Keratinocyte (primary cell): ENCODE results near the gene ZCCHC24. TPM values are rescaled to one million over a fixed set of nuclear protein-coding genes. Genes with fewer than 3 reads are reported as not detected.

Experiments used
- DNase-seq: peaks from one replicate; pipeline ENCODE4 v3.0.0-alpha.2; 2011; ENCODE audit warnings: low read depth, missing footprints, low spot score
- FAIRE-seq: peaks from 2 replicates; lab custom pipeline; 2011; peaks lifted over from hg19 to GRCh38; lab: Jason Lieb, UNC
- H2AFZ ChIP-seq: 2 replicates; pipeline ENCODE4 v1.6.0; 2012; ENCODE audit warnings: low read length, control low read depth, inconsistent platforms; ENCODE audit not compliant: control insufficient read depth
- H3K27ac ChIP-seq: 2 replicates; pipeline ENCODE4 v1.5.1; 2011; ENCODE audit warnings: low read length; ENCODE audit not compliant: control insufficient read depth, insufficient read depth
- H3K27me3 ChIP-seq: 3 replicates; pipeline ENCODE4 v1.6.0; 2011; ENCODE audit warnings: low read length; ENCODE audit not compliant: control insufficient read depth, insufficient read depth; ENCODE audit errors: extremely low read depth
- H3K36me3 ChIP-seq, 2 experiments: 2 replicates in 1 of 2; 3 replicates in 1 of 2; pipeline ENCODE4 v1.5.1; 2011; ENCODE audit warnings: low read length in 2 of 2, mild to moderate bottlenecking in 1 of 2; ENCODE audit not compliant: control insufficient read depth in 2 of 2, insufficient read depth in 2 of 2; ENCODE audit errors: extremely low read depth in 1 of 2
- H3K4me1 ChIP-seq: 3 replicates; pipeline ENCODE4 v1.5.1; 2011; ENCODE audit warnings: low read length; ENCODE audit not compliant: control insufficient read depth, insufficient read depth; ENCODE audit errors: extremely low read depth
- H3K4me2 ChIP-seq: 3 replicates; pipeline ENCODE4 v1.6.0; 2011; ENCODE audit warnings: low read depth, low read length; ENCODE audit not compliant: control insufficient read depth, insufficient read depth; ENCODE audit errors: extremely low read depth
- H3K4me3 ChIP-seq, 3 experiments: fragments of 200-600 bp in 1 of 3; sonication (generic) in 1 of 3; 2 replicates in 2 of 3; 3 replicates in 1 of 3; pipeline ENCODE4 v1.5.1; 2011 to 2016; ENCODE audit warnings: low read length in 3 of 3, mild to moderate bottlenecking in 3 of 3, control low read depth in 2 of 3, inconsistent platforms in 1 of 3, low read depth in 1 of 3, mixed read lengths in 1 of 3, mixed run types in 1 of 3, moderate library complexity in 1 of 3; ENCODE audit not compliant: control insufficient read depth in 2 of 3, insufficient read depth in 2 of 3; ENCODE audit errors: extremely low read depth in 1 of 3
- H3K79me2 ChIP-seq: 2 replicates; pipeline ENCODE4 v1.6.0; 2012; ENCODE audit warnings: low read length; ENCODE audit not compliant: control insufficient read depth, insufficient read depth
- H3K9ac ChIP-seq: 3 replicates; pipeline ENCODE4 v1.6.0; 2011; ENCODE audit warnings: low read length; ENCODE audit not compliant: control insufficient read depth, insufficient read depth; ENCODE audit errors: extremely low read depth
- H3K9me1 ChIP-seq: 3 replicates; pipeline ENCODE4 v1.6.0; 2011; ENCODE audit warnings: low read length; ENCODE audit not compliant: control insufficient read depth, insufficient read depth; ENCODE audit errors: extremely low read depth
- H3K9me3 ChIP-seq: 2 replicates; pipeline ENCODE4 v1.5.1; 2012; ENCODE audit warnings: low read depth, low read length; ENCODE audit not compliant: control insufficient read depth
- H4K20me1 ChIP-seq: 3 replicates; pipeline ENCODE4 v1.6.0; 2011; ENCODE audit warnings: low read length; ENCODE audit not compliant: control insufficient read depth, insufficient read depth; ENCODE audit errors: extremely low read depth
- CTCF ChIP-seq, 3 experiments: IDR thresholded peaks in 1 of 3; conservative IDR thresholded peaks in 1 of 3; optimal IDR thresholded peaks in 1 of 3; 2 replicates in 2 of 3; 3 replicates in 1 of 3; pipeline versions ENCODE3 to v1.5.1; 2011; ENCODE audit warnings: low read length in 3 of 3, mild to moderate bottlenecking in 3 of 3, moderate library complexity in 2 of 3, control low read depth in 1 of 3, inconsistent platforms in 1 of 3; ENCODE audit not compliant: insufficient read depth in 2 of 3; ENCODE audit errors: extremely low read depth in 1 of 3
- EZH2 ChIP-seq: IDR thresholded peaks from one replicate; pipeline ENCODE4 v1.6.1; 2012; ENCODE audit warnings: inconsistent platforms, mild to moderate bottlenecking, low read length, moderate library complexity
- dilution Hi-C: fragments of 300-500 bp; cut with MboI; formaldehyde crosslinking; loops from one replicate; pipeline ENCODE4 v1.7.0; 2020; ENCODE audit warnings: low sequenced_read_pairs; ENCODE audit not compliant: extremely low pct_ligation_motif_present
- polyA plus RNA-seq, 5 experiments: library from polyadenylated mRNA; depleted of rRNA in 3 of 5; stranded (reverse) in 3 of 5; stranded (forward) in 1 of 5; unstranded in 1 of 5; fragments of >200 nt; gene quantifications; 1 replicate in 1 of 5; 2 replicates in 3 of 5; 3 replicates in 1 of 5; pipeline versions ENCODE4 v1.2.1 to v1.2.3, GENCODE V29; 2011 to 2012; ENCODE audit warnings: missing spikeins in 2 of 5, low read depth in 1 of 5, low replicate concordance in 1 of 5

The ZCCHC24 gene
- polyA plus RNA-seq, 1 donor (not counting 4 experiments of a cell fraction or from before 2014, with no cell fraction given): 0.96 TPM

- no peaks in the 10 kb centered on the region for H3K36me3 ChIP-seq
- H3K79me2 ChIP-seq: no peaks in the 10 kb centered on the region
- TF ChIP-seq CTCF (optimal IDR thresholded peaks at IDR 0.05 in 1 of 3, IDR thresholded peaks at IDR 0.05 in 1 of 3, conservative IDR thresholded peaks at IDR 0.05 in 1 of 3; ENCODE audit: extremely low read depth in 1 of 3, insufficient read depth in 2 of 3, low read length in 3 of 3) (no peak), EZH2 (no peak)
- no peaks in the 10 kb centered on the region for H4K20me1 ChIP-seq
- H3K4me1 ChIP-seq: no peaks in the 10 kb centered on the region
- no peak overlapping the region for H3K27ac ChIP-seq
- DNase-seq: no peak
- FAIRE-seq: no peak
- H3K27me3 ChIP-seq: peaks cover 18% of the 10 kb centered on the region
- no peaks in the 10 kb centered on the region for H3K9me1 ChIP-seq
- no peak overlapping the region for H3K9ac ChIP-seq
- dilution Hi-C loops: no loop called here
- H3K4me2 ChIP-seq: no peak overlapping the region
- no peak overlapping the region for H3K4me3 ChIP-seq
- no peaks in the 10 kb centered on the region for H3K9me3 ChIP-seq
- H2AFZ ChIP-seq: no peak overlapping the region
Measured at GRCh38 chr10:79380946-79381721, 64.3 kb downstream of the ZCCHC24 start.

GRCh38 chr10:79380125-79380945 is 65.1 kb downstream of the ZCCHC24 start:
- dilution Hi-C loops: no loop called here
- no peaks in the 10 kb centered on the region for H3K4me1 ChIP-seq
- peaks cover 18% of the 10 kb centered on the region for H3K27me3 ChIP-seq
- H2AFZ ChIP-seq: no peak overlapping the region
- no peak for FAIRE-seq
- H3K4me2 ChIP-seq: no peak overlapping the region
- DNase-seq: no peak
- no peaks in the 10 kb centered on the region for H4K20me1 ChIP-seq
- no peaks in the 10 kb centered on the region for H3K9me1 ChIP-seq
- H3K9ac ChIP-seq: no peak overlapping the region
- H3K9me3 ChIP-seq: no peaks in the 10 kb centered on the region
- H3K27ac ChIP-seq: no peak overlapping the region
- H3K36me3 ChIP-seq: no peaks in the 10 kb centered on the region
- H3K79me2 ChIP-seq: no peaks in the 10 kb centered on the region
- TF ChIP-seq CTCF (optimal IDR thresholded peaks at IDR 0.05 in 1 of 3, IDR thresholded peaks at IDR 0.05 in 1 of 3, conservative IDR thresholded peaks at IDR 0.05 in 1 of 3; ENCODE audit: extremely low read depth in 1 of 3, insufficient read depth in 2 of 3, low read length in 3 of 3): no peak
- no peak for TF ChIP-seq EZH2
- H3K4me3 ChIP-seq: no peak overlapping the region
